Ishikawa (cell line): Measurements from ENCODE around the gene IFI44L.

Experiments used
- CEBPB ChIP-seq: IDR thresholded peaks from 2 replicates; pipeline ENCODE4 v1.6.1; 2012
- CREB1 ChIP-seq: IDR thresholded peaks from 2 replicates; pipeline ENCODE4 v1.6.1; 2012; ENCODE audit warnings: low read depth
- EGR1 ChIP-seq: IDR thresholded peaks from 2 replicates; pipeline ENCODE4 v1.6.1; 2012
- EP300 ChIP-seq: IDR thresholded peaks from 2 replicates; pipeline ENCODE4 v1.6.1; 2012; ENCODE audit warnings: borderline replicate concordance
- FOXM1 ChIP-seq: IDR thresholded peaks from 2 replicates; pipeline ENCODE4 v1.6.1; 2012; ENCODE audit warnings: low read depth, borderline replicate concordance
- MAX ChIP-seq: IDR thresholded peaks from 2 replicates; pipeline ENCODE4 v1.6.1; 2012
- NFIC ChIP-seq: IDR thresholded peaks from 2 replicates; pipeline ENCODE4 v1.6.1; 2012
- RAD21 ChIP-seq: IDR thresholded peaks from 2 replicates; pipeline ENCODE4 v1.6.1; 2012; ENCODE audit warnings: low read depth
- REST ChIP-seq: IDR thresholded peaks from 2 replicates; pipeline ENCODE4 v1.6.1; 2012; ENCODE audit warnings: low read depth, mild to moderate bottlenecking
- TAF1 ChIP-seq: IDR thresholded peaks from 2 replicates; pipeline ENCODE4 v1.6.1; 2012; ENCODE audit warnings: low read depth, mild to moderate bottlenecking
- TCF12 ChIP-seq: IDR thresholded peaks from 2 replicates; pipeline ENCODE4 v1.6.1; 2012; ENCODE audit warnings: low read depth
- TEAD4 ChIP-seq: IDR thresholded peaks from 2 replicates; pipeline ENCODE4 v1.6.1; 2012
- USF1 ChIP-seq: IDR thresholded peaks from 2 replicates; pipeline ENCODE4 v1.6.1; 2012
- YY1 ChIP-seq: IDR thresholded peaks from 2 replicates; pipeline ENCODE4 v1.6.1; 2012; ENCODE audit warnings: low read depth
- ZBTB7A ChIP-seq: IDR thresholded peaks from 2 replicates; pipeline ENCODE4 v1.6.1; 2012; ENCODE audit warnings: low read depth

The IFI44L gene

GRCh38 chr1:78649628-78650027 is 29.4 kb downstream of the IFI44L start, which contains the start of gene IFI44:
Gene IFI44, plus strand, starts transcription at chr1:78649831. Its CDS starts 365 bp downstream, at chr1:78650196.
- TF ChIP-seq REST (no peak), NFIC (peak; percentile 63)

GRCh38 chr1:78650114-78650660 is 29.9 kb downstream of the IFI44L start:
- TF ChIP-seq ZBTB7A (no peak), USF1 (no peak), FOXM1 (no peak), EP300 (no peak), EGR1 (no peak), TAF1 (no peak), NFIC (no peak), TCF12 (no peak), TEAD4 (no peak), YY1 (no peak)

GRCh38 chr1:78651241-78651640 is 31.0 kb downstream of the IFI44L start:
- TF ChIP-seq FOXM1 (no peak), USF1 (no peak), EP300 (no peak), RAD21 (no peak), TAF1 (no peak), CEBPB (no peak), REST (no peak), EGR1 (no peak), CREB1 (no peak), ZBTB7A (no peak), TCF12 (no peak), NFIC (no peak), MAX (no peak)

GRCh38 chr1:78652019-78652560 is 31.8 kb downstream of the IFI44L start:
- TF ChIP-seq TAF1 (no peak), YY1 (no peak), EGR1 (no peak), CEBPB (no peak), ZBTB7A (no peak), TCF12 (no peak), EP300 (no peak), REST (no peak), TEAD4 (no peak), MAX (no peak), NFIC (no peak)

- TF ChIP-seq NFIC (no peak), TEAD4 (no peak), CREB1 (no peak), RAD21 (no peak), CEBPB (no peak), TCF12 (no peak), MAX (no peak), REST (no peak), YY1 (no peak), TAF1 (no peak), USF1 (no peak)
Observed at GRCh38 chr1:78658901-78659300, 38.7 kb downstream of the IFI44L start.
